PC-3 (cell line): ENCODE data around the gene EHD4. TPM values are rescaled to one million over a fixed set of nuclear protein-coding genes. Genes with fewer than 3 reads are reported as not detected.

Experiments used
- ATAC-seq: fragments of 200-7000 bp; cut with Tn5 transposase; 2 replicates; pipeline ENCODE4 v1.9.1; 2020; ENCODE audit warnings: mild to moderate bottlenecking, moderate library complexity
- BruUV-seq: library from RNA; stranded (reverse); fragments of 400-500 nt; replicated peaks from 2 replicates; lab custom pipeline; 2021; lab: Mats Ljungman, UMichigan
- CTCF ChIA-PET: fragments of 300-600 bp; sonication (Branson Sonifier 250); formaldehyde crosslinking; loops from one replicate; lab custom pipeline; 2022; ENCODE audit warnings: antibody characterized with exemption; lab: Charles Lee
- POLR2A ChIA-PET: fragments of 300-600 bp; sonication (Branson Sonifier 250); formaldehyde crosslinking; loops from one replicate; lab custom pipeline; 2022; ENCODE audit warnings: antibody characterized with exemption; ENCODE audit not compliant: unreplicated experiment; lab: Charles Lee
- DNase-seq: peaks from one replicate; pipeline ENCODE4 v3.0.0-alpha.2; 2015
- H2AFZ ChIP-seq: fragments of 300-600 bp; sonication (generic); 2 replicates; pipeline ENCODE4 v1.6.0; 2016; ENCODE audit warnings: antibody characterized with exemption, low read length
- H3F3A ChIP-seq: fragments of 300-600 bp; sonication (generic); one replicate; pipeline ENCODE4 v1.6.0; 2017; ENCODE audit warnings: antibody characterized with exemption, low read length, control low read depth, mild to moderate bottlenecking; ENCODE audit not compliant: unreplicated experiment
- H3K27ac ChIP-seq: fragments of 300-600 bp; sonication (generic); 2 replicates; pipeline ENCODE4 v1.5.1; 2016; ENCODE audit warnings: mild to moderate bottlenecking, low read length
- H3K27me3 ChIP-seq: fragments of 300-600 bp; sonication (generic); 2 replicates; pipeline ENCODE4 v1.6.1; 2016; ENCODE audit warnings: low read length, mixed read lengths
- H3K36me3 ChIP-seq: fragments of 300-600 bp; sonication (generic); 2 replicates; pipeline ENCODE4 v1.6.1; 2016; ENCODE audit warnings: low read depth, mixed run types, low read length, mixed read lengths
- H3K4me1 ChIP-seq: fragments of 300-600 bp; sonication (generic); 2 replicates; pipeline ENCODE4 v1.5.1; 2016; ENCODE audit warnings: low read length; ENCODE audit not compliant: insufficient read depth
- H3K4me2 ChIP-seq: fragments of 300-600 bp; sonication (generic); 2 replicates; pipeline ENCODE4 v1.6.0; 2016; ENCODE audit warnings: low read length
- H3K4me3 ChIP-seq: fragments of 300-600 bp; sonication (generic); 2 replicates; pipeline ENCODE4 v1.5.1; 2016; ENCODE audit warnings: mild to moderate bottlenecking, low read length, mixed read lengths
- H3K79me2 ChIP-seq: fragments of 300-600 bp; sonication (generic); 2 replicates; pipeline ENCODE4 v1.6.1; 2017; ENCODE audit warnings: low read length, mixed read lengths
- H3K9ac ChIP-seq: fragments of 300-600 bp; sonication (generic); 2 replicates; pipeline ENCODE4 v1.6.0; 2016; ENCODE audit warnings: mild to moderate bottlenecking, low read length
- H3K9me2 ChIP-seq: fragments of 300-600 bp; sonication (generic); replicated peaks from 2 replicates; pipeline ENCODE4 v1.6.1; 2016; ENCODE audit warnings: mixed run types, low read length, mixed read lengths
- H3K9me3 ChIP-seq: fragments of 300-600 bp; sonication (generic); 2 replicates; pipeline ENCODE4 v1.6.1; 2016; ENCODE audit warnings: low read length, mixed read lengths
- H4K20me1 ChIP-seq: fragments of 300-600 bp; sonication (generic); 2 replicates; pipeline ENCODE4 v1.6.1; 2016; ENCODE audit warnings: low read length, mixed read lengths
- CTCF ChIP-seq: fragments of 300-600 bp; sonication (generic); conservative IDR thresholded peaks from 2 replicates; pipeline ENCODE4 v1.5.1; 2017; ENCODE audit warnings: antibody characterized with exemption, low read depth, mild to moderate bottlenecking, low read length
- EZH2 ChIP-seq: fragments of 300-600 bp; sonication (generic); IDR thresholded peaks from one replicate; pipeline ENCODE4 v1.6.1; 2017; ENCODE audit warnings: antibody characterized with exemption, mild to moderate bottlenecking, low read length; ENCODE audit not compliant: unreplicated experiment
- EZH2phosphoT487 ChIP-seq: fragments of 300-600 bp; sonication (generic); IDR thresholded peaks from 2 replicates; pipeline ENCODE4 v1.6.1; 2018; ENCODE audit warnings: mild to moderate bottlenecking, antibody characterized with exemption, low read length, borderline replicate concordance
- intact Hi-C: fragments of 100-400 bp; cut with micrococcal nuclease; formaldehyde crosslinking; loops from 2 replicates; pipeline ENCODE4 v1.9.0; 2023
- total RNA-seq: library from RNA; depleted of rRNA; stranded (reverse); fragments of >200 nt; gene quantifications from 2 replicates; pipeline ENCODE4 v1.2.3, GENCODE V29; 2014

Gene EHD4
- total RNA-seq, 1 experiment from 2014 or later: 57.8 TPM

- no peak for ATAC-seq
- Histone ChIP-seq H3K79me2 (no peaks in the 10 kb centered on the region), H3K9ac (no peak overlapping the region), H3K4me1 (peaks cover 17% of the 10 kb centered on the region), H3K36me3 (no peaks in the 10 kb centered on the region), H2AFZ (no peak overlapping the region), H3F3A (no peaks in the 10 kb centered on the region), H3K9me3 (no peaks in the 10 kb centered on the region), H3K27me3 (no peaks in the 10 kb centered on the region), H3K27ac (no peak overlapping the region), H4K20me1 (no peaks in the 10 kb centered on the region), H3K9me2 (no peaks in the 10 kb centered on the region), H3K4me2 (no peak overlapping the region), H3K4me3 (no peak overlapping the region)
- ChIA-PET POLR2A (no interaction called here), CTCF (interaction anchor here (0.6 kb wide), 1 partner anchor 39 kb away, joined by 4 read pairs; no protein-coding TSS in a partner anchor)
- TF ChIP-seq EZH2: no peak
- no peak for TF ChIP-seq EZH2phosphoT487
- TF ChIP-seq CTCF: no peak
- BruUV-seq: no TSS peak
- intact Hi-C loops: no loop called here
- no peak for DNase-seq
Measured at GRCh38 chr15:41890050-41890690, 82.2 kb downstream of the EHD4 start.

- H3K36me3 ChIP-seq: no peaks in the 10 kb centered on the region
- no peaks in the 10 kb centered on the region for H3K9me3 ChIP-seq
- H3K4me1 ChIP-seq: peaks cover 3% of the 10 kb centered on the region
- no peak overlapping the region for H3K27ac ChIP-seq
- CTCF ChIA-PET: no interaction called here
- no peak overlapping the region for H3K4me2 ChIP-seq
- POLR2A ChIA-PET: no interaction called here
- no peak overlapping the region for H3K4me3 ChIP-seq
- no peak overlapping the region for H2AFZ ChIP-seq
- no peaks in the 10 kb centered on the region for H3K79me2 ChIP-seq
- H3F3A ChIP-seq: no peaks in the 10 kb centered on the region
- intact Hi-C loops: no loop called here
- BruUV-seq: no TSS peak
- H3K9ac ChIP-seq: no peak overlapping the region
- DNase-seq (no peak), ATAC-seq (no peak)
- no peaks in the 10 kb centered on the region for H4K20me1 ChIP-seq
- TF ChIP-seq CTCF (no peak), EZH2 (no peak), EZH2phosphoT487 (no peak)
- H3K9me2 ChIP-seq: no peaks in the 10 kb centered on the region
- no peaks in the 10 kb centered on the region for H3K27me3 ChIP-seq
Measured at GRCh38 chr15:41888662-41889253, 83.6 kb downstream of the EHD4 start.

GRCh38 chr15:41887893-41888292, 84.5 kb downstream of the EHD4 start:
- CTCF ChIA-PET: no interaction called here
- no peaks in the 10 kb centered on the region for H3K9me3 ChIP-seq

More at GRCh38 chr15:41887893-41888292, 84.5 kb downstream of the EHD4 start:
- no peak for ATAC-seq
- no peak overlapping the region for H3K4me3 ChIP-seq
- no peaks in the 10 kb centered on the region for H4K20me1 ChIP-seq
- no peaks in the 10 kb centered on the region for H3K4me1 ChIP-seq
- TF ChIP-seq EZH2 (no peak), CTCF (no peak), EZH2phosphoT487 (no peak)
- H3F3A ChIP-seq: no peaks in the 10 kb centered on the region
- H3K36me3 ChIP-seq: no peaks in the 10 kb centered on the region
- H3K79me2 ChIP-seq: no peaks in the 10 kb centered on the region
- DNase-seq: no peak
- no peak overlapping the region for H3K4me2 ChIP-seq
- no peak overlapping the region for H3K27ac ChIP-seq
- H3K27me3 ChIP-seq: no peaks in the 10 kb centered on the region
- no peaks in the 10 kb centered on the region for H3K9me2 ChIP-seq
- POLR2A ChIA-PET: no interaction called here
- intact Hi-C loops: no loop called here
- no TSS peak for BruUV-seq
- H3K9ac ChIP-seq: no peak overlapping the region
- H2AFZ ChIP-seq: no peak overlapping the region
